ENCODE data around the gene IL22.

- TF ChIP-seq POLR2A (IDR thresholded peaks at IDR 0.05) (no peak), CTCF (IDR thresholded peaks at IDR 0.05) (no peak), POLR2AphosphoS5 (IDR thresholded peaks at IDR 0.05; ENCODE audit: insufficient read depth in 1 of 2, low read depth in 1 of 2) (no peak)
These were observed 40.8 kb upstream of the IL22 start for GRCh38 chr12:68294251-68294650.

Measured in vagina (tissue), 2 donors.